Lower leg skin (tissue), 3 donors: Measurements from ENCODE around the gene SIMC1.

Source experiments
- POLR2A ChIP-seq, 2 donors: fragments of 450-650 bp; IDR thresholded peaks; one replicate each; pipeline ENCODE4 v1.6.1; 2016 to 2017; ENCODE audit warnings: antibody characterized with exemption in 2 of 2, mild to moderate bottlenecking in 1 of 2, moderate library complexity in 1 of 2
- TF ChIP-seq, protein P1 (sequence below), 3 donors: fragments of 450-650 bp; IDR thresholded peaks; one replicate each; pipeline ENCODE4 v1.5.1; 2016; ENCODE audit warnings: antibody characterized with exemption in 3 of 3, mild to moderate bottlenecking in 3 of 3, moderate library complexity in 2 of 3

DNA sequence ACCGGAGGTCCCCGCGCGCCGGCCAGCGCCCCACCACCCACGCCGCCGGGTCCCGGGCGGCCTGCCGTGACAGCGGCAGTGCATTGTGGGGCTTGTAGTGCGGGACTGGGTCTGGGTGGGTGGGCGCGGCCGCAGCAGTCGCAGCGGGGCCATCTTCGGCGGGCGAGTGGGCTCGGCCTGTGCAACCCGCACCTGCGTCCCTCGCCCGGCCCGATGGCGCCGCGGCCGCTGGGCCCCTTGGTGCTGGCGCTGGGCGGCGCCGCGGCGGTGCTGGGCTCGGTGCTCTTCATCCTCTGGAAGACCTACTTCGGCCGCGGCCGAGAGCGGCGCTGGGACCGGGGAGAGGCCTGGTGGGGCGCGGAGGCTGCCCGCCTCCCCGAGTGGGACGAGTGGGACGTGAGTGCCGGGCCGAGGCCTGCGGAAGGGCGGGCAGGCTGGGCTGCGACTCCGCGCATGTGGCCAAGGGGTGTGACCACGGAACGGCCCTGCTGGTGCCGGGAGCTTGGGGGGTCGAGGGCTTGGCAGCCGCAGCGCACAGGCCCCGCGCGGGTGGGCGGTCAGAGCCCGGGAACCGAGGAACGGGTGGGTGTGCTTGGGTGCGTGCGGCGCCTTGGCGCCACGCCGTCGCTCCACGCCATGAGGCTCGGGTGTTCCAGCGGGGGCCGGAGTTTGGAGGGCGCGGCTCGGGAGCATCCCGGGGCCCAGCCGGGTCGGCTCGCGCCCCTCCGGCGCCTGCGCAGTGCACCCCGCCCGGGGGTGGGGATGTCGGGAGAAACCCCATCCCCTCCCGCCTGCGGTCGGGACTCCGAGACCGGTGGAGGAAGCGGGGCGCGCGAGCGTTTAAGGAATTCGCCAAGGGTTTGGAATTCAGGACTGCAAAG is 127.4 kb downstream of the SIMC1 start, which contains the start of gene ARL10:
- TF ChIP-seq, protein P1, sequence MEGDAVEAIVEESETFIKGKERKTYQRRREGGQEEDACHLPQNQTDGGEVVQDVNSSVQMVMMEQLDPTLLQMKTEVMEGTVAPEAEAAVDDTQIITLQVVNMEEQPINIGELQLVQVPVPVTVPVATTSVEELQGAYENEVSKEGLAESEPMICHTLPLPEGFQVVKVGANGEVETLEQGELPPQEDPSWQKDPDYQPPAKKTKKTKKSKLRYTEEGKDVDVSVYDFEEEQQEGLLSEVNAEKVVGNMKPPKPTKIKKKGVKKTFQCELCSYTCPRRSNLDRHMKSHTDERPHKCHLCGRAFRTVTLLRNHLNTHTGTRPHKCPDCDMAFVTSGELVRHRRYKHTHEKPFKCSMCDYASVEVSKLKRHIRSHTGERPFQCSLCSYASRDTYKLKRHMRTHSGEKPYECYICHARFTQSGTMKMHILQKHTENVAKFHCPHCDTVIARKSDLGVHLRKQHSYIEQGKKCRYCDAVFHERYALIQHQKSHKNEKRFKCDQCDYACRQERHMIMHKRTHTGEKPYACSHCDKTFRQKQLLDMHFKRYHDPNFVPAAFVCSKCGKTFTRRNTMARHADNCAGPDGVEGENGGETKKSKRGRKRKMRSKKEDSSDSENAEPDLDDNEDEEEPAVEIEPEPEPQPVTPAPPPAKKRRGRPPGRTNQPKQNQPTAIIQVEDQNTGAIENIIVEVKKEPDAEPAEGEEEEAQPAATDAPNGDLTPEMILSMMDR (IDR thresholded peaks at IDR 0.05) = no peak
- TF ChIP-seq POLR2A (IDR thresholded peaks at IDR 0.05) = no peak
